ENCODE data around the gene CYP4A22.
"Not testable (repeated sequence)": the region's sequence is repeated elsewhere in the genome, so short reads cannot be mapped to it uniquely, and the experiment has no call there.

The CYP4A22 gene

DNA sequence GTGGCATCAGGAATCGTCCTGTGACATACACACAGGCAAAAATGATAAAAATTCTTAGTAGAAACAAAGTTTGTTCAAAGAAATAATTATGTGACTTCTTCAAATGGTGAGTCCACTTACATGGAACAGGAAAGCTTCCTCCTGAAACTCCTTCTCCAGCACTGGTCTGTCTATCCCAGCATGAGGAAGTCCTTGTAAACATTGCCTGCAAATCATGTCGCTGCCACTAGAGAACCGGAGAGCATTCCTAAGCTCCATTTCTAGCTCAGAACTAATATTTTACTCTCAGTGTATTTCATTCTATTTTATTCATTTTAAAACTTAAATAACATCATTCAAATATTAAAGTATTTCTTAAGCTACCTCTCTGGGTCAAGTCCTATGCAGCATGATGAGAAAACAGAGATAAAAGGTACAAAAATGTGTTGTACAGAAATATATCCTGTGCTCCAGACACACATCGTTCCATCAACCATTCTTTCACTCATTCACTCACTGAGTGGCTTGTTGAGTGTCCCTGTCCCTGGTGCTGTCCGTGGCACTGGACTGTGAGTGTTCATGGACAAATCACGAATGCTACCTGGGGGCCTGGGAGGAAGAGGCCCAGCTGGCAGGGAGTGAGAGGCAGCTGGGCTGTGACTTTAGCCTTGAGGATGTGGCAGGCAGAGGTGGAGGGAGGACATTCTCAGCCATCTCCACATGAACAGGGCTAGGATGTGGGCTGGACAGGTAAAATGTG, 10.0 kb downstream of the CYP4A22 start:
- TF ChIP-seq MEIS1 (CRISPR knock-in tag; IDR thresholded peaks at IDR 0.05; ENCODE audit: borderline replicate concordance) = no peak
- TF ChIP-seq, protein P1, sequence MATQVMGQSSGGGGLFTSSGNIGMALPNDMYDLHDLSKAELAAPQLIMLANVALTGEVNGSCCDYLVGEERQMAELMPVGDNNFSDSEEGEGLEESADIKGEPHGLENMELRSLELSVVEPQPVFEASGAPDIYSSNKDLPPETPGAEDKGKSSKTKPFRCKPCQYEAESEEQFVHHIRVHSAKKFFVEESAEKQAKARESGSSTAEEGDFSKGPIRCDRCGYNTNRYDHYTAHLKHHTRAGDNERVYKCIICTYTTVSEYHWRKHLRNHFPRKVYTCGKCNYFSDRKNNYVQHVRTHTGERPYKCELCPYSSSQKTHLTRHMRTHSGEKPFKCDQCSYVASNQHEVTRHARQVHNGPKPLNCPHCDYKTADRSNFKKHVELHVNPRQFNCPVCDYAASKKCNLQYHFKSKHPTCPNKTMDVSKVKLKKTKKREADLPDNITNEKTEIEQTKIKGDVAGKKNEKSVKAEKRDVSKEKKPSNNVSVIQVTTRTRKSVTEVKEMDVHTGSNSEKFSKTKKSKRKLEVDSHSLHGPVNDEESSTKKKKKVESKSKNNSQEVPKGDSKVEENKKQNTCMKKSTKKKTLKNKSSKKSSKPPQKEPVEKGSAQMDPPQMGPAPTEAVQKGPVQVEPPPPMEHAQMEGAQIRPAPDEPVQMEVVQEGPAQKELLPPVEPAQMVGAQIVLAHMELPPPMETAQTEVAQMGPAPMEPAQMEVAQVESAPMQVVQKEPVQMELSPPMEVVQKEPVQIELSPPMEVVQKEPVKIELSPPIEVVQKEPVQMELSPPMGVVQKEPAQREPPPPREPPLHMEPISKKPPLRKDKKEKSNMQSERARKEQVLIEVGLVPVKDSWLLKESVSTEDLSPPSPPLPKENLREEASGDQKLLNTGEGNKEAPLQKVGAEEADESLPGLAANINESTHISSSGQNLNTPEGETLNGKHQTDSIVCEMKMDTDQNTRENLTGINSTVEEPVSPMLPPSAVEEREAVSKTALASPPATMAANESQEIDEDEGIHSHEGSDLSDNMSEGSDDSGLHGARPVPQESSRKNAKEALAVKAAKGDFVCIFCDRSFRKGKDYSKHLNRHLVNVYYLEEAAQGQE (tag by site-specific recombination; IDR thresholded peaks at IDR 0.05) = peak; percentile 87
- TF ChIP-seq, protein P2, sequence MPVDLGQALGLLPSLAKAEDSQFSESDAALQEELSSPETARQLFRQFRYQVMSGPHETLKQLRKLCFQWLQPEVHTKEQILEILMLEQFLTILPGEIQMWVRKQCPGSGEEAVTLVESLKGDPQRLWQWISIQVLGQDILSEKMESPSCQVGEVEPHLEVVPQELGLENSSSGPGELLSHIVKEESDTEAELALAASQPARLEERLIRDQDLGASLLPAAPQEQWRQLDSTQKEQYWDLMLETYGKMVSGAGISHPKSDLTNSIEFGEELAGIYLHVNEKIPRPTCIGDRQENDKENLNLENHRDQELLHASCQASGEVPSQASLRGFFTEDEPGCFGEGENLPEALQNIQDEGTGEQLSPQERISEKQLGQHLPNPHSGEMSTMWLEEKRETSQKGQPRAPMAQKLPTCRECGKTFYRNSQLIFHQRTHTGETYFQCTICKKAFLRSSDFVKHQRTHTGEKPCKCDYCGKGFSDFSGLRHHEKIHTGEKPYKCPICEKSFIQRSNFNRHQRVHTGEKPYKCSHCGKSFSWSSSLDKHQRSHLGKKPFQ (tag by site-specific recombination; IDR thresholded peaks at IDR 0.05) = no peak
- Histone ChIP-seq H3K4me3 (ENCODE audit: low read depth, low read length) (no peak overlapping the region), H3K9me3 (ENCODE audit: control insufficient read depth, insufficient read depth, low read depth, low read length) (no peaks in the 10 kb centered on the region), H3K4me1 (ENCODE audit: control insufficient read depth, insufficient read depth, low read length) (no peaks in the 10 kb centered on the region), H3K36me3 (ENCODE audit: control insufficient read depth in 2 of 2, insufficient read depth in 1 of 2, low read length in 2 of 2) (no peaks in the 10 kb centered on the region), H3K27ac (ENCODE audit: extremely low read depth, low read depth, low read length) (no peak overlapping the region)
- ChIA-PET CTCF (no interaction called here), POLR2A (no interaction called here)

- H3K9me3 ChIP-seq (ENCODE audit: control insufficient read depth, insufficient read depth, low read depth, low read length); H3K4me3 ChIP-seq (ENCODE audit: low read depth, low read length); H3K36me3 ChIP-seq (ENCODE audit: control insufficient read depth in 2 of 2, insufficient read depth in 1 of 2, low read length in 2 of 2); H3K4me1 ChIP-seq (ENCODE audit: control insufficient read depth, insufficient read depth, low read length); POLR2A ChIA-PET; H3K27ac ChIP-seq (ENCODE audit: extremely low read depth, low read depth, low read length): not testable (repeated sequence)
- CTCF ChIA-PET = interaction anchor here (0.5 to 0.6 kb wide), 2 partner anchors 16 to 206 kb away, joined by 4 to 6 read pairs; no protein-coding TSS in a partner anchor
These were observed 11.9 kb downstream of the CYP4A22 start for GRCh38 chr1:47149162-47149561.

DNA sequence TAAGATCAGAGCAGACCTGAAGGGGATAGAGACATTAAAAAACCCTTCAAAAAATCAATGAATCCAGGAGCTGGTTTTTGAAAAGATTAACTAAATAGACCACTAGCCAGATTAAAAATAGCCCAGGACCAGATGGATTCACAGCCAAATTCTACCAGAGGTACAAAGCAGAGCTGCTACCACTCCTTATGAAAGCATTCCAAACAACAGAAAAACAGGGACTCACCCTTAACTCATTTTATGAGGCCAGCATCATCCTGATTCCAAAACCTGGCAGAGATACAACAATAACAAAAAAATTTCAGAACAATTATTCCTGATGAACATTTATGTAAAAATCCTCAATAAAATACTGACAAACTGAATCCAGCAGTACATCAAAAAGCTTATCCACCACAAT, 19.2 kb downstream of the CYP4A22 start:
- H3K4me1 ChIP-seq (ENCODE audit: control insufficient read depth, insufficient read depth, low read length); H3K27ac ChIP-seq (ENCODE audit: extremely low read depth, low read depth, low read length); H3K9me3 ChIP-seq (ENCODE audit: control insufficient read depth, insufficient read depth, low read depth, low read length); H3K4me3 ChIP-seq (ENCODE audit: low read depth, low read length); POLR2A ChIA-PET; H3K36me3 ChIP-seq (ENCODE audit: control insufficient read depth in 2 of 2, insufficient read depth in 1 of 2, low read length in 2 of 2): not testable (repeated sequence)
- CTCF ChIA-PET = interaction anchor here (0.6 to 1.1 kb wide), 2 partner anchors 18 to 19 kb away, joined by 3 to 5 read pairs; no protein-coding TSS in a partner anchor

DNA sequence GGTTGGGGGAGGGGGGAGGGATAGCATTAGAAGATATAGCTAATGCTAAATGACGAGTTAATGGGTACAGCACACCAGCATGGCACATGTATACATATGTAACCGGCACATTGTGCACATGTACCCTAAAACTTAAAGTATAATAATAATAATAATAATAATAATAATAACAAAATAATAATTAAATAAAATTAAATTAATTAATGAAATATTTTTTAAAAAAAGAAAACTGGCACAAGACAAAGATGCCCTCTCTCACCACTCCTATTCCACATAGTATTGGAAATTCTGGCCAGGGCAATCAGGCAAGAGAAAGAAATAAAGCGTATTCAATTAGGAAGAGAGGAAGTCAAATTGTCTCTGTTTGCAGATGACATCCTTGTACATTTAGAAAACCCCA, 20.7 kb downstream of the CYP4A22 start:
- H3K9me3 ChIP-seq (ENCODE audit: control insufficient read depth, insufficient read depth, low read depth, low read length); CTCF ChIA-PET; H3K4me1 ChIP-seq (ENCODE audit: control insufficient read depth, insufficient read depth, low read length); H3K4me3 ChIP-seq (ENCODE audit: low read depth, low read length); POLR2A ChIA-PET; H3K27ac ChIP-seq (ENCODE audit: extremely low read depth, low read depth, low read length); H3K36me3 ChIP-seq (ENCODE audit: control insufficient read depth in 2 of 2, insufficient read depth in 1 of 2, low read length in 2 of 2): not testable (repeated sequence)

DNA sequence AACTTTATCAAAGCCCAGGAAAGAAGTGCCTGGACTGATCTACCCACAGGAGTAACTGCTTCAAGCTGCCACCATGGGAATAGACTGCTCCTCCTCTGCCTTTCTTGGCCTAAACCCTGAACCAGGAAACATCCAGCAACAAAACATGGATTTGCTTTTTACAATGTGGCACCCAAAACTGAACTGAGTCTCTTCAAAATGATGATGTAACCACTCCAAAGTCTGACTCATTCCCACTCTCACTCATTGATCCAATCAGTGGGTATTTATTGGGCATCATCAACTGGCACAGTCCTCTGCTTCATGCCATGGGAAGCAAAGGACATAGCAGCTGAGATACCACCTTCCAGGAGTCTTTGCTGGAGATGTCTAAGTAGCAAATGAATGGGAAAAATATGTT, 23.5 kb downstream of the CYP4A22 start:
- TF ChIP-seq, protein P3, sequence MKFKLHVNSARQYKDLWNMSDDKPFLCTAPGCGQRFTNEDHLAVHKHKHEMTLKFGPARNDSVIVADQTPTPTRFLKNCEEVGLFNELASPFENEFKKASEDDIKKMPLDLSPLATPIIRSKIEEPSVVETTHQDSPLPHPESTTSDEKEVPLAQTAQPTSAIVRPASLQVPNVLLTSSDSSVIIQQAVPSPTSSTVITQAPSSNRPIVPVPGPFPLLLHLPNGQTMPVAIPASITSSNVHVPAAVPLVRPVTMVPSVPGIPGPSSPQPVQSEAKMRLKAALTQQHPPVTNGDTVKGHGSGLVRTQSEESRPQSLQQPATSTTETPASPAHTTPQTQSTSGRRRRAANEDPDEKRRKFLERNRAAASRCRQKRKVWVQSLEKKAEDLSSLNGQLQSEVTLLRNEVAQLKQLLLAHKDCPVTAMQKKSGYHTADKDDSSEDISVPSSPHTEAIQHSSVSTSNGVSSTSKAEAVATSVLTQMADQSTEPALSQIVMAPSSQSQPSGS (tag by site-specific recombination; IDR thresholded peaks at IDR 0.05; ENCODE audit: low read depth) = 0 out of 2 replicates have a peak, but pooled peaks have one; percentile 48
- no peak for TF ChIP-seq ZNF629 (tag by site-specific recombination; IDR thresholded peaks at IDR 0.05)
- POLR2A ChIA-PET = no interaction called here

More for the DNA sequence above, 23.5 kb downstream of the CYP4A22 start:
- Histone ChIP-seq H3K9me3 (ENCODE audit: control insufficient read depth, insufficient read depth, low read depth, low read length) (no peaks in the 10 kb centered on the region), H3K4me3 (ENCODE audit: low read depth, low read length) (no peak overlapping the region), H3K4me1 (ENCODE audit: control insufficient read depth, insufficient read depth, low read length) (no peaks in the 10 kb centered on the region), H3K36me3 (ENCODE audit: control insufficient read depth in 2 of 2, insufficient read depth in 1 of 2, low read length in 2 of 2) (no peaks in the 10 kb centered on the region), H3K27ac (ENCODE audit: extremely low read depth, low read depth, low read length) (no peak overlapping the region)
- CTCF ChIA-PET = interaction anchor here (0.7 kb wide), 1 partner anchor 47 kb away, joined by 3 read pairs; no protein-coding TSS in a partner anchor
